Activated naive CD8-positive, alpha-beta T cell treated with anti-CD3 and anti-CD28 coated beads, Interleukin-2, amount 10 ng/mL, durations not matched to agents 7 days and 5 days (primary cell): Measurements from ENCODE around the gene UFSP1. TPM values are rescaled to one million over a fixed set of nuclear protein-coding genes. Genes with fewer than 3 reads are reported as not detected.
"Not testable (repeated sequence)": the region's sequence is repeated elsewhere in the genome, so short reads cannot be mapped to it uniquely, and the experiment has no call there.

ENCODE experiments used
- ATAC-seq: fragments of 150-1000 bp; cut with Tn5 transposase; one replicate; pipeline ENCODE4 v1.10.0; 2021; ENCODE audit warnings: low read depth, moderate library complexity
- POLR2A ChIA-PET: fragments of 350-600 bp; sonication (Branson Sonifier 250); formaldehyde crosslinking; loops from one replicate; lab custom pipeline; 2021; ENCODE audit warnings: antibody characterized with exemption; lab: Charles Lee
- DNase-seq: peaks from one replicate; pipeline ENCODE4 v3.0.0; 2021
- H3K27ac Mint-ChIP-seq: one replicate; pipeline ENCODE4 v1.8.0; 2022; ENCODE audit warnings: mild to moderate bottlenecking, mixed read lengths
- H3K27me3 Mint-ChIP-seq: one replicate; pipeline ENCODE4 v1.8.0; 2022; ENCODE audit warnings: mild to moderate bottlenecking, moderate library complexity, mixed read lengths
- H3K36me3 Mint-ChIP-seq: one replicate; pipeline ENCODE4 v1.8.0; 2021; ENCODE audit warnings: mild to moderate bottlenecking, mixed read lengths
- H3K4me1 Mint-ChIP-seq: one replicate; pipeline ENCODE4 v1.8.0; 2021; ENCODE audit warnings: mixed read lengths
- H3K4me3 Mint-ChIP-seq: one replicate; pipeline ENCODE4 v1.8.0; 2022; ENCODE audit warnings: mild to moderate bottlenecking, moderate library complexity, mixed read lengths
- H3K9me3 Mint-ChIP-seq: one replicate; pipeline ENCODE4 v1.8.0; 2021; ENCODE audit warnings: mixed read lengths
- microRNA-seq: library from miRNA; unstranded; fragments of <30 nt; microRNA quantifications from one replicate; pipeline ENCODE4 v1.2.0, GENCODE V29; 2022
- total RNA-seq, 2 experiments: library from RNA; stranded (reverse); gene quantifications; one replicate each; pipeline ENCODE4 v1.2.3, GENCODE V29; 2021

Gene UFSP1
- total RNA-seq, 2 experiments from 2014 or later, result 3.0 to 4.7 TPM

DNA sequence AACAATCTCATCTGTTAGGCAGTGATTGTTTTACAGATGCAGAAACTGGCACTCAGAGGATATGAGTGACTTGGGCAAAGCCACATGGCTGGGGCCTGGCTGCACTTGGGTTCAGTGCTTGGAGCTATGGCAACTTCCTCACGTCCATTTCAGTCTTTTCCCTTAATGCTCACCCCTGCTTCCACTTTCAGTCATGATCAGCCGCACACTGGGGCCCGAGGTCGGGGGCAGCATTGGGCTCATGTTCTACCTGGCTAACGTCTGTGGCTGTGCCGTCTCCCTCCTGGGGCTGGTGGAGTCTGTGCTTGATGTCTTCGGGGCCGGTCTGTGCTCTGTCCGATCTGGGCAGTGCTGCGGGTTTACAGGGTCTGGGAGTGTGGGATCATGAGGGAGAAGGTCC is 34.0 kb downstream of the UFSP1 start:
- Mint-ChIP-seq H3K36me3 (peaks cover 10% of the 10 kb centered on the region), H3K27ac (no peak overlapping the region), H3K9me3 (no peaks in the 10 kb centered on the region), H3K4me1 (peaks cover 10% of the 10 kb centered on the region), H3K27me3 (no peaks in the 10 kb centered on the region), H3K4me3 (no peak overlapping the region)
- ATAC-seq, result no peak
- POLR2A ChIA-PET, result no interaction called here
- no peak for DNase-seq

DNA sequence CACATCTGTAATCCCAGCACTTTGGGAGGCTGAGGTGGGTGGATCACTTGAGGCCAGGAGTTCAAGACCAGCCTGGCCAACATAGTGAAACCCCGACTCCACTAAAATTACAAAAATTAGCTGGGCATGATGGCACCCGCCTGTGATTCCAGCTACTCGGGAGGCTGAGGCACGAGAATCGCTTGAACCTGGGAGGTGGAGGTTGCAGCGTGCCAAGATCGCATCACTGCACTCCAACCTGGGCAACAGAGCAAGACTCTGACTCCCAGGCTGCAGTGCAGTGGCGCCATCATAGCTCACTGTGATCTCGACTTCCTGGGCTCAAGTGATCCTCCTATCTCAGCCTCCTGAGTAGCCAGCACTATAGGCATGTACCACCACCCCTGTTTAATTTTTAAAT is 34.6 kb downstream of the UFSP1 start:
- H3K36me3 Mint-ChIP-seq, ATAC-seq, H3K4me3 Mint-ChIP-seq, H3K9me3 Mint-ChIP-seq, H3K27me3 Mint-ChIP-seq, H3K27ac Mint-ChIP-seq, DNase-seq: not testable (repeated sequence)
- H3K4me1 Mint-ChIP-seq, result peaks cover 10% of the 10 kb centered on the region
- POLR2A ChIA-PET, result interaction anchor here (1.6 kb wide), 1 partner anchor 20 kb away, joined by 5 read pairs; the partner anchor contains the start of gene SRRT

DNA sequence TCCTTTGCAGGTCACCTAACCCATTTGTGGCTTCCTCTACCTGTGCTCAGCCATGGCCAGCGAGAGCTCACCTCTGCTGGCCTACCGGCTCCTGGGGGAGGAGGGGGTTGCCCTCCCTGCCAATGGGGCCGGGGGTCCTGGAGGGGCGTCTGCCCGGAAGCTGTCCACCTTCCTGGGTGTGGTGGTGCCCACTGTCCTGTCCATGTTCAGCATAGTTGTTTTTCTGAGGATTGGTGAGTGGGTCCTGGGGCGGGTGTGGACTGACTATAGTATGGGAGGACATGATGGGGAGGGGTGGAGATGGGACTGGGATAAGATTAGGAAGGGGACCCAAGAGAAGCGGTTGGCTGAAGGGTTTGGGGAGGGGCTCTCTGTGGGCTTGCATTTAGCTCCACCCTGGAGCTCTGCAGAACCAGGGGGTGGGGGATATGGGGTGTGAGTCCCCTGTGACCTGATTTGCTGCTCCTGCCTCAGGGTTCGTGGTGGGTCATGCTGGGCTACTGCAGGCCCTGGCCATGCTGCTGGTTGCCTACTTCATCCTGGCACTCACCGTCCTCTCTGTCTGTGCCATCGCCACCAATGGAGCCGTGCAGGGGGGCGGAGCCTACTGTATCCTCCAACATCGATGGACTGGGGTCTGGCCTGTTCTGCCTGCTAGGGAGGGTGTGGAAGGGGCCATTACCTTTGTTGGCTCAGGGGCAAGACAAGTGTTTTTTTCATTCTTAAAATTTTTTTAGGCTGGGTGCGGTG is 35.2 kb downstream of the UFSP1 start:
- H3K27me3 Mint-ChIP-seq, result no peaks in the 10 kb centered on the region
- peaks cover 6% of the 10 kb centered on the region for H3K36me3 Mint-ChIP-seq
- no peaks in the 10 kb centered on the region for H3K9me3 Mint-ChIP-seq
- POLR2A ChIA-PET, result interaction anchor here (1.3 to 1.9 kb wide), 3 partner anchors 20 to 268 kb away, joined by 4 to 5 read pairs (median 5); partner anchors contain the start of genes FBXO24, LRCH4 and SRRT
- peak overlapping the region; percentile 94 for H3K4me3 Mint-ChIP-seq
- DNase-seq (no peak), ATAC-seq (no peak)
- H3K27ac Mint-ChIP-seq, result no peak overlapping the region
- H3K4me1 Mint-ChIP-seq, result peaks cover 10% of the 10 kb centered on the region

DNA sequence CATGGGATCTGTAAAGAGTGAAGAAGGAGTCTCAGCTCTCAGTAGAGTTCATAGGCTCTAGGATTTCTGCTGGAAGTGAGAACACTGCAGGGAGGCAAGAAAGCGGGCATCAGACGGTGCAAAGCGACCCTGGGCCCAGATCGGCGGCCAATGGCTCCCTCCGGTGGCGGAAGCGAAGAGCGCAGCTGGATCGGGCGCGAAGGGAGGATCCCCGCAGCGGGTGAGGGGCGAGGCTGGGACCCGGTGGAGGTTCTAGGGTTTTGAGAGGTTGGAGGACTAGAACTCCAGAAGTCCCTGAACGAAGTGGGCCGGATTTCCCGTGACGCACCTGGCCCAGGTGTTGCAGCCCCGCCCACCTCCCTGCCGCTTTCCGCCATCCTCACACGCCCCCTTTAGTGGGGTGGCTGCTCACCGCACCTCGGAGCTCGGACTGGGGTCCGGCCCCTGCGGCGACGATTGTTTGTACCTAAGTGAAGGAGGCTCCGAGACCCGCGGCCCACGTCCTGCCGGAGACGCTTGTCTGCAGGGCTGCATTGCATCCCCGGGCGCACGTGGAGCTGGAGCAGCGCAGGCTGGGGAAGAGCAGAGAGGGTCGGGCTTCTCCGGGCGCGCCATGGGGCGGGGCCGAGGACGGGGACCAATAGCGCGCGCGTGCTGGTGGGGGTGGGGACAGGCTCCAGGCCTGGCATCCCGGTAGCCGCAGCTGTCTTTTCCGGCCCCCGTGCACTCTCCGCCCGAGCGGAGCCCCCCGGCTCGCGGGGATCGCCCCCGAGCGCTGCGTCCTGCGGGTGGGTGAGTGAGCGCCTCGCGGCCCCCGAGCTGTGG is 37.3 kb downstream of the UFSP1 start, which contains the start of gene SLC12A9:
TSS of gene SLC12A9 (plus strand) at position 666 of the 825 bp plus-strand sequence. CDS start 1,485 bp downstream, outside the sequence.
- DNase-seq (peak; percentile 94), ATAC-seq (peak; percentile 98)
- peak within 1 kb of the TSS; percentile 80 for H3K27ac Mint-ChIP-seq
- H3K36me3 Mint-ChIP-seq, result peaks cover 4% of the 10 kb centered on the region
- H3K4me3 Mint-ChIP-seq, result peak within 1 kb of the TSS; percentile 94
- POLR2A ChIA-PET, result interaction anchor here (0.7 to 2.9 kb wide), 13 partner anchors 15 to 424 kb away, joined by 3 to 26 read pairs (median 4); partner anchors contain the start of genes FBXO24, LRCH4, POP7 and SRRT
- peaks cover 10% of the 10 kb centered on the region for H3K4me1 Mint-ChIP-seq
- H3K9me3 Mint-ChIP-seq, result no peaks in the 10 kb centered on the region
- H3K27me3 Mint-ChIP-seq, result no peaks in the 10 kb centered on the region

DNA sequence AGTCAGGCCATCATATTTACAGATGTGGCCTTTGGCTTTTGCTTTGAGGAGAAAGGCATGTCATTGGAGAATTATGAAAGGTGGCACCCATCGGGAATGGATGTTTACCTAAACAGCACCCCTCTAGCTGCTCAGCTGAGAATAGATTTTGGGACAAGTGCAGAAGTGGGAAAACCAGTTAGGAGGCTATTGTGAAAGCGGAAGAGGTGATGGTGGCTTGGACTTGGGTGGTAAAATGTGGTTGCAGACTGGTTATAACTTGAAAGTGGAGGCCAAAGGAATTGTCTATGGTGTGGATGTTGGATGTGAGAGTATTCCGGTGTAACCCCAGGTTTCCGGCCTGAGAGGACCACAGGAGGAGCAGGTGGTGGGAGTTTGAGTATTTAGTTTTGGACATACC is 42.2 kb downstream of the UFSP1 start:
- Mint-ChIP-seq H3K27me3 (no peaks in the 10 kb centered on the region), H3K4me1 (peaks cover 4% of the 10 kb centered on the region), H3K9me3 (no peaks in the 10 kb centered on the region), H3K27ac (no peak overlapping the region), H3K36me3 (no peaks in the 10 kb centered on the region), H3K4me3 (no peak overlapping the region)
- POLR2A ChIA-PET, result no interaction called here
- DNase-seq (no peak), ATAC-seq (no peak)

DNA sequence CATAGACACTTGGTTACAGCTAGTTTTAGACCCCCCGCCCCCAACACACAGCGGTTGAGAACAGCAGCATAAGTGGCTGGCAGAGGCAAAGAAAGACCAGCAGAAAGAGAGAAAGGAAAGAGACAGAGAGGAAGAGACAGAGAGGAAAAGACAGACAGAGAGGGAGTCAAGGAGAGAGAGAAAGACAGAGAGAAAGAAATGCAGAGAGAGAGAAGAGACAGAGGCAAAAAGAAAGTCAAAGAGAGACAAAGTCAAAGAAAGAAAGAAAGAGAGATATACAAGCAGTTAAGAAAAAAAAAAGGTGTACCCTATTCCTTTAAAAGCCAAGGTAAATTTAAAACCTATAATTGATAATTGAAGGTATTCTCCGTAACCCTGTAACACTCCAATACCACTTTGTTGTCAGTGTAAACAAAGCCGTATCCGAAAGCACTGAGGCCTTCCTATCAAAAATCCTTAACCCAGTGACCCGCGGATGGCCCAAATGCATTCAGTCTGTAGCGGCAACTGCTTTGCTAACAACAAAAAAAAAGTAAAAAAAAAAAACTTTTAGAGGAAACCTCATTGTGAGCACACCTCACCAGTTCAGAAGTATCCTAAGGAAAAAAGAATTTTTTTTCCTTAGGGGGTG is 48.9 kb downstream of the UFSP1 start:
- no peaks in the 10 kb centered on the region for H3K36me3 Mint-ChIP-seq
- ATAC-seq (no peak), DNase-seq (no peak)
- H3K27me3 Mint-ChIP-seq, result no peaks in the 10 kb centered on the region
- peaks cover 12% of the 10 kb centered on the region for H3K4me1 Mint-ChIP-seq
- POLR2A ChIA-PET, result no interaction called here
- H3K4me3 Mint-ChIP-seq, result no peak overlapping the region
- no peak overlapping the region for H3K27ac Mint-ChIP-seq
- H3K9me3 Mint-ChIP-seq, result no peaks in the 10 kb centered on the region

DNA sequence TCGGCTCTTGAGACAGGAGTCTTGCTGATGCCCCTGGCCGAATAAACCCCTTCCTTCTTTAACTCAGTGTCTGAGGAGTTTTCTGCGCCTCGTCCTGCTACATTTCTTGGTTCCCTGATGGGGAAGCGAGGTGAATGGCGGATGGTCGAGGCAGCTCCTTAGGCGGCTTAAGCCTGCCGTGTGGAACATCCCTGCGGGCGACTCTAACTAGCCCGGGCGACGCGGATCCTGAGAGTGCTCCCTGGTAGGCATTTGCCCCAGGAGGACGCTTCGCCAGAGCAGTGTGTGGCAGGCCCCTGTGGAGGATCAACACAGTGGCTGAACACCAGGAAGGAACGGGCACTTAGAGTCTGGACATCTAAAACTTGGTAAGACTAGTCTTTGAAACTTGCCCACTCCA is 50.2 kb downstream of the UFSP1 start:
- no peaks in the 10 kb centered on the region for H3K27me3 Mint-ChIP-seq
- H3K4me1 Mint-ChIP-seq, result peaks cover 12% of the 10 kb centered on the region
- DNase-seq (no peak), ATAC-seq (no peak)
- peaks cover under 1% of the 10 kb centered on the region for H3K36me3 Mint-ChIP-seq
- H3K4me3 Mint-ChIP-seq, result no peak overlapping the region
- H3K9me3 Mint-ChIP-seq, result no peaks in the 10 kb centered on the region
- POLR2A ChIA-PET, result no interaction called here
- H3K27ac Mint-ChIP-seq, result no peak overlapping the region

Small RNA genes lying within 50 kb of the gene (microRNA-seq; reads per million reads assigned to microRNA genes)
- gene MIR6875, result not detected

Other genes with a start within 250 kb of the UFSP1 start
- 10 to 100 TPM in 1 of 2 experiments, 1 to 10 TPM in 1; 9.1 to 11.0 TPM for gene TFR2, start 248.2 kb downstream of the UFSP1 start, total RNA-seq
- gene ACTL6B, start 233.3 kb downstream of the UFSP1 start, total RNA-seq, result not detected
- gene GNB2, start 216.0 kb downstream of the UFSP1 start, total RNA-seq, result 100 to 1,000 TPM; 203 to 216 TPM
- 10 to 100 TPM; 71.5 to 75.2 TPM for gene GIGYF1, start 195.5 kb downstream of the UFSP1 start, total RNA-seq
- 10 to 100 TPM; 29.6 to 32.8 TPM for gene POP7, start 183.6 kb downstream of the UFSP1 start, total RNA-seq
- gene EPO, start 169.2 kb downstream of the UFSP1 start, total RNA-seq, result under 1 TPM in 1 of 2 experiments, not detected in 1; 0.22 TPM
- gene ZAN, start 156.1 kb downstream of the UFSP1 start, total RNA-seq, result not detected
- 1 to 10 TPM; 3.1 to 3.3 TPM for gene EPHB4, start 62.2 kb downstream of the UFSP1 start, total RNA-seq
- gene SLC12A9, start 37.0 kb downstream of the UFSP1 start, total RNA-seq, result 10 to 100 TPM; 39.0 to 41.2 TPM
- 10 to 100 TPM; 25.6 to 28.0 TPM for gene TRIP6, start 22.3 kb downstream of the UFSP1 start, total RNA-seq
- gene SRRT, start 14.6 kb downstream of the UFSP1 start, total RNA-seq, result 100 to 1,000 TPM; 251 to 255 TPM
- gene ACHE, start 6.2 kb upstream of the UFSP1 start, total RNA-seq, result under 1 TPM in 1 of 2 experiments, not detected in 1; 0.34 TPM
- gene MUC3A, start 59.8 kb upstream of the UFSP1 start, total RNA-seq, result not detected
- gene MUC12, start 79.8 kb upstream of the UFSP1 start, total RNA-seq, result not detected
- gene MUC17, start 130.4 kb upstream of the UFSP1 start, total RNA-seq, result not detected
- 10 to 100 TPM; 77.4 to 77.8 TPM for gene TRIM56, start 195.8 kb upstream of the UFSP1 start, total RNA-seq
- gene SERPINE1, start 237.4 kb upstream of the UFSP1 start, total RNA-seq, result under 1 TPM; 0.44 to 0.51 TPM